IPS-18a (cell line): ENCODE results near the gene TUT7.
"Not testable (repeated sequence)": the region's sequence is repeated elsewhere in the genome, so short reads cannot be mapped to it uniquely, and the experiment has no call there.

ENCODE experiments used
- H3K27ac ChIP-seq: one replicate; pipeline ENCODE4 v1.5.1; 2013; ENCODE audit warnings: low read length
- H3K27me3 ChIP-seq: one replicate; pipeline ENCODE4 v1.6.1; 2013; ENCODE audit warnings: mild to moderate bottlenecking, low read length; ENCODE audit not compliant: control insufficient read depth, insufficient read depth
- H3K36me3 ChIP-seq: one replicate; pipeline ENCODE4 v1.6.1; 2013; ENCODE audit warnings: low read depth, low read length; ENCODE audit not compliant: control insufficient read depth
- H3K4me1 ChIP-seq: one replicate; pipeline ENCODE4 v1.6.1; 2013; ENCODE audit warnings: low read depth, low read length; ENCODE audit not compliant: control insufficient read depth
- H3K4me3 ChIP-seq: one replicate; pipeline ENCODE4 v1.5.1; 2013; ENCODE audit warnings: low read length
- H3K9ac ChIP-seq: one replicate; pipeline ENCODE4 v1.6.1; 2013; ENCODE audit warnings: mild to moderate bottlenecking, low read length, moderate library complexity
- H3K9me3 ChIP-seq: one replicate; pipeline ENCODE4 v1.6.1; 2013; ENCODE audit warnings: low read depth, low read length; ENCODE audit not compliant: control insufficient read depth

TUT7 gene

GRCh38 chr9:86354011-86354817, at the start of gene TUT7:
Gene TUT7, minus strand, starts transcription at chr9:86354410. Its CDS starts 1,211 bp downstream, at chr9:86353199.
- H3K27ac ChIP-seq = no peak within 1 kb of the TSS

GRCh38 chr9:86402591-86402990, 48.4 kb upstream of the TUT7 start:
- Histone ChIP-seq H3K9me3 (no peaks in the 10 kb centered on the region), H3K4me1 (peaks cover 5% of the 10 kb centered on the region), H3K27me3 (peaks cover 46% of the 10 kb centered on the region), H3K36me3 (no peaks in the 10 kb centered on the region), H3K9ac (no peak overlapping the region), H3K27ac (no peak overlapping the region), H3K4me3 (no peak overlapping the region)

More at GRCh38 chr9:86354011-86354817, at the start of gene TUT7:
- peaks cover 6% of the 10 kb centered on the region for H3K36me3 ChIP-seq
- peaks cover 11% of the 10 kb centered on the region for H3K27me3 ChIP-seq
- no peaks in the 10 kb centered on the region for H3K9me3 ChIP-seq
- H3K4me3 ChIP-seq = peak within 1 kb of the TSS; percentile 86
- H3K4me1 ChIP-seq = peaks cover 11% of the 10 kb centered on the region
- H3K9ac ChIP-seq = peak within 1 kb of the TSS; percentile 68

GRCh38 chr9:86396412-86396811, 42.2 kb upstream of the TUT7 start:
- Histone ChIP-seq H3K27me3 (no peaks in the 10 kb centered on the region), H3K36me3 (no peaks in the 10 kb centered on the region), H3K4me1 (no peaks in the 10 kb centered on the region), H3K27ac (no peak overlapping the region), H3K9ac (no peak overlapping the region), H3K4me3 (no peak overlapping the region), H3K9me3 (no peaks in the 10 kb centered on the region)

GRCh38 chr9:86390184-86390583, 36.0 kb upstream of the TUT7 start:
- H3K4me3 ChIP-seq, H3K36me3 ChIP-seq, H3K4me1 ChIP-seq, H3K27ac ChIP-seq, H3K9ac ChIP-seq, H3K27me3 ChIP-seq, H3K9me3 ChIP-seq: not testable (repeated sequence)

- Histone ChIP-seq H3K4me3 (no peak overlapping the region), H3K9me3 (no peaks in the 10 kb centered on the region), H3K4me1 (no peaks in the 10 kb centered on the region), H3K27ac (no peak overlapping the region), H3K9ac (no peak overlapping the region), H3K27me3 (no peaks in the 10 kb centered on the region), H3K36me3 (no peaks in the 10 kb centered on the region)
Observed at GRCh38 chr9:86389628-86390027, 35.4 kb upstream of the TUT7 start.

- H3K4me3 ChIP-seq = no peak overlapping the region
- no peak overlapping the region for H3K9ac ChIP-seq
- no peak overlapping the region for H3K27ac ChIP-seq
- peaks cover 8% of the 10 kb centered on the region for H3K9me3 ChIP-seq
- H3K27me3 ChIP-seq = no peaks in the 10 kb centered on the region
- H3K36me3 ChIP-seq = no peaks in the 10 kb centered on the region
- no peaks in the 10 kb centered on the region for H3K4me1 ChIP-seq
Observed at GRCh38 chr9:86387376-86387775, 33.2 kb upstream of the TUT7 start.

GRCh38 chr9:86383000-86383399, 28.8 kb upstream of the TUT7 start:
- H3K4me3 ChIP-seq, H3K9ac ChIP-seq, H3K27ac ChIP-seq, H3K4me1 ChIP-seq, H3K36me3 ChIP-seq, H3K27me3 ChIP-seq, H3K9me3 ChIP-seq: not testable (repeated sequence)

- H3K36me3 ChIP-seq = no peaks in the 10 kb centered on the region
- H3K27me3 ChIP-seq = no peaks in the 10 kb centered on the region
- H3K4me1 ChIP-seq = no peaks in the 10 kb centered on the region
- H3K4me3 ChIP-seq = no peak overlapping the region
- H3K9ac ChIP-seq = no peak overlapping the region
- peaks cover 6% of the 10 kb centered on the region for H3K9me3 ChIP-seq
- no peak overlapping the region for H3K27ac ChIP-seq
Observed at GRCh38 chr9:86376016-86376415, 21.8 kb upstream of the TUT7 start.

- Histone ChIP-seq H3K9me3 (no peaks in the 10 kb centered on the region), H3K27me3 (no peaks in the 10 kb centered on the region), H3K27ac (no peak overlapping the region), H3K4me1 (no peaks in the 10 kb centered on the region), H3K4me3 (no peak overlapping the region), H3K9ac (no peak overlapping the region), H3K36me3 (no peaks in the 10 kb centered on the region)
Observed at GRCh38 chr9:86369810-86370209, 15.6 kb upstream of the TUT7 start.

- Histone ChIP-seq H3K27ac (no peak overlapping the region), H3K27me3 (no peaks in the 10 kb centered on the region), H3K9me3 (no peaks in the 10 kb centered on the region), H3K4me1 (no peaks in the 10 kb centered on the region), H3K9ac (no peak overlapping the region), H3K4me3 (no peak overlapping the region), H3K36me3 (no peaks in the 10 kb centered on the region)
Observed at GRCh38 chr9:86368871-86369521, 14.8 kb upstream of the TUT7 start.

- Histone ChIP-seq H3K27ac (no peak overlapping the region), H3K9ac (no peak overlapping the region), H3K4me3 (no peak overlapping the region), H3K4me1 (no peaks in the 10 kb centered on the region), H3K36me3 (no peaks in the 10 kb centered on the region), H3K27me3 (no peaks in the 10 kb centered on the region), H3K9me3 (no peaks in the 10 kb centered on the region)
Observed at GRCh38 chr9:86361176-86361575, 7.0 kb upstream of the TUT7 start.
